NCI-H2196 (cell line): Measurements from ENCODE around the gene CTSZ.
"Not testable (repeated sequence)": the region's sequence is repeated elsewhere in the genome, so short reads cannot be mapped to it uniquely, and the experiment has no call there.

Experiments
- DNase-seq: peaks from one replicate; lab custom pipeline; 2025; ENCODE audit not compliant: unreplicated experiment; lab: John Stamatoyannopoulos, UW

The CTSZ gene

GRCh38 chr20:59006864-59007664, at the start of gene CTSZ:
Gene CTSZ (minus strand): TSS chr20:59007254. CDS start chr20:59007128, 126 bp downstream.
- DNase-seq, result no peak

GRCh38 chr20:59055302-59055701, 48.2 kb upstream of the CTSZ start:
- DNase-seq, result no peak

DNA sequence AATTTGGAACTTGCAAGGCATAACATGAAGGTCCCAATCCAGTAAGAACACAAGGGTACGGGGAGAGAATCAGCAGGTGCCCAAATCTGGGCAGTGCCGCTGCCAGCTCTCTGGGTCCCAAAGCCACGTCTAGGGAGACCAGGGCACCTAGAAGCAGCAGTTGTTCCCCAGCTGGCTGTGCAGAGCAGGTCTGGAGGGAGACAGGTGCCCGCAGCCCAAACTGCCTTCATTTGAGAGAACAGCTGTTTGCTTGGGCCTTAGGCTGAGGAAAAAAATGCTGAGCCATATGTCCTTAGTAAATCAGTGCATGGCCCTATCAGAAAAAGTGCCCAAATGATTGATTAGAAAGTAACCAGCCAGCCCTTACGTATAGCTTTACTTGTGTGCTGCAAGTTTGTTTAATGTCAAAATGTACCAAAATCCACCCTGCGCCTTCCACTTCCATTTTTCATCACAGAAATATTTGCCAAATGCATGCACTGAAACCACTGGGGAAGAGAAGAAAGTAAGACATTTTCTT, 44.7 kb upstream of the CTSZ start:
- no peak for DNase-seq

- no peak for DNase-seq
Measured at GRCh38 chr20:59050437-59050836, 43.4 kb upstream of the CTSZ start.

DNA sequence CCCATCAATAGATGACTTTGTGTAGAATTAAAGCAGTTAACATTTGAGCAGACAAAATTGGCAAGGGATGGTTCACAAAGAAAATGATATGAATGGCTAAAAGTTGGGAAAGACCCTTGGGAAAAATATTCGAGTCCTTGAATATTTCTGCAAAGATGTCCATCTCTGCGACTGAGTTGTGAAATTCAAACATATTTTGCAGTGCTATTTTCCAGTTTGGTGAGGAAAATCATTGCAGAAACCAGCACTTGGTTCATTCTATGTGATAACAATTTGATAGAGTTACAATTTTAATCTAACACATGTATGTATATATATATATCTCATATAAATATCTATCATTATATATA, 41.6 kb upstream of the CTSZ start:
- DNase-seq, result no peak

- no peak for DNase-seq
Measured at GRCh38 chr20:59047938-59048680, 41.1 kb upstream of the CTSZ start.

- no peak for DNase-seq
Measured at GRCh38 chr20:59046862-59047261, 39.8 kb upstream of the CTSZ start.

DNA sequence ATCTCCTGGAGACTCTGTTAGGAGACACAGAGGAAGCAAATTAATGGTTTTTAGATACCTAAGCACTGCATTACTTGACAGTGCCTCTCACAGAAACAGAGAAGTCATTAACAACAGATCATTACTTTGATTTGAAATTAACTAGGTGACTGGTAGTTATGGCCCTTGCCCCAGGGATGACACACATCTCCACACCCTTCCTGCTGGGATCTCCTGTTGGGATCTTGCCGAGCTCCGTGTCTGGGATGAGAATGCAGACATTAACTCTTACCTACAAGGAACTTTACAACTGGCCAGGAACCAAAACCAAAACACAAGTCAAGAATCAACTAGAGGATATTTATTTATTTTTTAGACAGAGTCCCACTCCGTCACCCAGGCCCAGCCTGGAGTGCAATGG, 37.7 kb upstream of the CTSZ start:
- DNase-seq, result no peak

- DNase-seq, result no peak
Measured at GRCh38 chr20:59044295-59044694, 37.2 kb upstream of the CTSZ start.

GRCh38 chr20:59043698-59044097, 36.6 kb upstream of the CTSZ start:
- DNase-seq, result no peak

- DNase-seq, result peak; percentile 97
Measured at GRCh38 chr20:59042796-59043631, 36.0 kb upstream of the CTSZ start.

DNA sequence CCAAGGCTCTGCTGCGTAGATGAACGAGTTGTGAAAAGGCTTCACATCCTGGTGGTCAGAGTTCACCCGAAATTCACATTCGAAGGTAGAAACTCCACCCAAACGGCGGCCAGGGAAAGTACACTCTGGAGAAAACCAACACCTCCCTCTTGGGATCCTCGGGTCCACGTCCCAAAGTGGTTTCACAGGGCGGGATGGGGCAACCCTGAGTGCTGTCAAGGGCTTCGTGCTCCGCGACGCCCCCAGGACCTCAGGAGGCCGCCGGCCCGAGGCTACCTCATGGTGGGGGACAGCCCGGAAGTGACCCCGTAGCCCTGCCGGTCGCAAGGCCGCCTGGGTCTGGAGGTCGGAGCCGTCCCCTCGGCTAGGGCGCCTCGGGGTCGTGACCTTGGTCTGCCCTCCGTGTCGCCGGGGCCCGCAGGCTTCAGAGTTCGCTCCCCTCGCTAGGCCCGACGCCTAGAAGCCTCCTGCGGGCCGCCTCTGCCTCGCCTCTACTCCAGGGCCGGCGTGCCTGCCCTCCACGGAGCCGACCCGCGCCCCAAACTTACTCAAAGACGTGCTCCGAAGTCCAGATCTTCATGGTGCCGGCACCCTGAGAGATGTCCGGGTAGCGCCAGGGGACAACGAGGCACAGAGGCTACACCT, 35.2 kb upstream of the CTSZ start, which contains the start of gene PRELID3B:
Gene PRELID3B (minus strand): TSS at position 636 of the 645 bp plus-strand sequence. CDS start 56 bp downstream, at position 580.
- DNase-seq, result peak; percentile 11

DNA sequence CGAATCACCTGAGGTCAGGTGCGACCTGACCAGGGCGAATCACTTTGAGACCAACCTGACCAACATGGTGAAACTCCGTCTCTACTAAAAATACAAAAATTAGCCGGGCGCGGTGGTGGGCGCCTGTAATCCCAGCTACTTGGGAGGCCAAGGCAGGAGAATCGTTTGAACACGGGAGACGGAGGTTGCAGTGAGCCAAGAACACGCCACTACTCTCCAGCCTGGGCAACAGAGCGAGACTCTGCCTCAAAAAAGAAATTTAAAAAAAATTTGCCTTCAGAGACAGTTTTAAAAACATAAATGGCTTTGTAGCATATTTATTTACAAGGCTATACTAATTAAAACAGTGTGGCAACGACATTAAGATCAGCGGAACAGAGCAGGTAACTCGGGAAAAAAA, 34.4 kb upstream of the CTSZ start:
- DNase-seq, result not testable (repeated sequence)

- DNase-seq, result no peak
Measured at GRCh38 chr20:59040667-59041066, 33.6 kb upstream of the CTSZ start.

DNA sequence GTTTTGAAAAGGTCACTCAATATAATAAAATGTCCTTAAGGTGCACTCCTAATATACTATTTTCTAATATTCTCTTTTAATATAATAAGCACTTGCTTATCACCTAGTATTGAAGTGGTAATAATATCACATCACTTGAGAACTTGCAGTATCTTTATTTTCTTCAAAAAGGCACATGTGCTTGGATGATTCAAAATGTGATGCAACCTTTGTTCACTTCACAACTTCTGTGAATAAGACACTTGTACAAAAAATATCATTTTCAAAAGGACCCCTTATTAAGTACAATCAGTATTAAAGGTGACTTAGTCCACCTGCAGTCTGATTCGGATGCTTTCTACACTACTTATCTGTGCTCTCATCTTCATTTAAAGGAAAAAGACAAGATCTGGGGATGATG, 32.2 kb upstream of the CTSZ start:
- DNase-seq, result no peak

GRCh38 chr20:59037386-59037785, 30.3 kb upstream of the CTSZ start:
- no peak for DNase-seq

DNA sequence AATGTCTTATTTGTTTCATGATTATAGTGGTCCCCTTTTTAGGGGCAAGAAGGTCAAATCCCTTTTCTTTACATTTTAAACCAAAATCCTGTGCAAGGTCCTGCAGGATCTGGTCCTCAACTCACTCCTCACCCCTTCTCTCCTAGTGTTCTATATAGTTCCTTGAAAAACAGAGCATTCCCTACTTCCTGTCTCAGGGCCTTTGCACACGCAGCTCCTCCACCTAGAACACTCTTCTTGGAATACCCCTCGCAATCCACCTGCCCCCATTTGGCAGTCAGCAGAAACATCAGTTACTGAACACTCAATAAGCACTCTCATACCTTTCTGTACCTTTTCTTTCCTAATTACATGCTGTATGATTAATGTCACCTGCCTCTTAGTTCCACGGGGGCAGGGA, 28.3 kb upstream of the CTSZ start:
- DNase-seq, result no peak

DNA sequence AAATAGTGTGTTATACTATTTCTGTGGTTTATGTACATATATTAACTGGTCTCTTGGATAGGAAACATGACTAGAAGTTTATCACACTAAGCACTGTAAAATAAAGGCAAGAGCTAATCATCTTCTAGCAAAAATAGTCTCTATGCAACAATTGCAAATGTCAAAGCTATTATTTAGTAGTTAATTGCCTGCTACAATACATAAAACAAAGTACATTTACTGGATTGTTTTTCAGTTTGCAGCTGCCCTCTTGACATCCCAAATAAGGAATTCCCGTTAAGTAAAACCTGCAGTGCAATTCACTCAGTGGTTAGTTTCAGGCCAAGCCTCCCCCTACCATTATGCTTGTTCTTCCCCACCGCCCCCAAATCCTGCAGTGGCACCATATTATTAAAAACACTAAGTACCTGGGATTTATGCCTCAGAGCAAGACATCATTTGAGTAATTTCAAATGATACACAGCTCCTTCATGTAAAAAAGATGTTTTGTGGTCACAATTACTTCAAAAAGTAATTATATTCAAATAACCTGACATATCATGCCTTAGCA, 26.6 kb upstream of the CTSZ start:
- DNase-seq, result no peak

DNA sequence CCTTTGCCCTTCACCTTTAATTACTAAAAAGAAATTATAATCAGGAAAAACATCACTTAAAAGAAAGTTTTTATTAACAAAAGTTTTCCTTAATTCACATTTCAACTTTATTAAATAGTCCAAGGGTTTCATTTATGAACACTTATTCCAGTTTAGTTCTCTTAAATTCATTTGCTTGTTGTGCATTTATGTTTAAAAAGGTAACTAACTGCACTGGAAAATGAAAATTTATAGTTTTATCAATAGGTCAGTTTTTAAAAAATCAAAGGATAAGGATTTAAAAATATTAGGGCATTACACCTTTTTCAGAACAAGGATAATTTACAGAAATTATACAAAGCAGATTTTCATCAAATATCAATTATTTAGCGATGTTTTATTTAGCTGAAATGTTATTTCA, 26.0 kb upstream of the CTSZ start:
- no peak for DNase-seq

GRCh38 chr20:59032713-59033059, 25.6 kb upstream of the CTSZ start:
- no peak for DNase-seq
